ENCODE results near the gene ANKH.
"Not testable (repeated sequence)": the region's sequence is repeated elsewhere in the genome, so short reads cannot be mapped to it uniquely, and the experiment has no call there.

Gene ANKH

GRCh38 chr5:14882658-14883580 lies 11.3 kb upstream of the ANKH start:
- DNase-seq, result no peak

DNA sequence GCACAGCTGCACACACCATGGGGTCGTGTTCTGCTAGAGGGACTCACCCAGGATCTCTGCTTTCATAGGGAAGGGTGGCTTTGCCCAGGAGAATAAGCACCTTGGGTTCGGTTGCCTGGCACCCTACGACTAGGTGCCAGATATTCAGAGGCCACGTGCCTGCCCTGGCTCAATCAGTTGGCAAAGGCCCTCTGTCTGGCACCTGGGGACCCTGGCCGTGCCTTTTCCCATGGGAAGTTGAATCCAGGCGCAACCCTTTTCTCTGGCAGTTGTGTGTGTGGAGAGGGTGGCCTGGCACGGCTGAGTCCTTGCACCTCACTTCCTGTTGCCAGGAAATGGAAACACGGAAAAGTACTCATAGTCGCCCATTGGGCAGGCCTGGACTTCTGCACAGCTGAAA lies 10.2 kb upstream of the ANKH start:
- DNase-seq, result no peak

DNA sequence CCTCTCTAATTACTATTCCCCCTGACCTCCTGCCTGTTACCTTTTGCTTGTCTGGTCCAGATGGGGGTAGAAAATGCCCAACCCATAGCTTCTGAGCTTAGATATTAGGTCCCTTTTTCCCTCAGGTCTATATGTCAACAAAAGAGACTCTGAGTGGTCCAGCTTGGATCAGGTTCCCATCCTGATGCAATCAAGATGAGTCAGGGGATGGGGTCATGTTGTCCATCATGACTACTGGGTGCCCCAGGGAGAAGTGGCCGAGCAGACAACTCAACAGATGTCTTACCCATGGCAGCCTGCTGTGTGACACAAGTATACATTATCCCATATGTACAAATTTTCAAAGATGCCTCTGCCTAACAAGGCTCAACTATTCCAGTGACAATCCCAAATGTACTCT lies 9.1 kb upstream of the ANKH start:
- DNase-seq, result no peak

DNA sequence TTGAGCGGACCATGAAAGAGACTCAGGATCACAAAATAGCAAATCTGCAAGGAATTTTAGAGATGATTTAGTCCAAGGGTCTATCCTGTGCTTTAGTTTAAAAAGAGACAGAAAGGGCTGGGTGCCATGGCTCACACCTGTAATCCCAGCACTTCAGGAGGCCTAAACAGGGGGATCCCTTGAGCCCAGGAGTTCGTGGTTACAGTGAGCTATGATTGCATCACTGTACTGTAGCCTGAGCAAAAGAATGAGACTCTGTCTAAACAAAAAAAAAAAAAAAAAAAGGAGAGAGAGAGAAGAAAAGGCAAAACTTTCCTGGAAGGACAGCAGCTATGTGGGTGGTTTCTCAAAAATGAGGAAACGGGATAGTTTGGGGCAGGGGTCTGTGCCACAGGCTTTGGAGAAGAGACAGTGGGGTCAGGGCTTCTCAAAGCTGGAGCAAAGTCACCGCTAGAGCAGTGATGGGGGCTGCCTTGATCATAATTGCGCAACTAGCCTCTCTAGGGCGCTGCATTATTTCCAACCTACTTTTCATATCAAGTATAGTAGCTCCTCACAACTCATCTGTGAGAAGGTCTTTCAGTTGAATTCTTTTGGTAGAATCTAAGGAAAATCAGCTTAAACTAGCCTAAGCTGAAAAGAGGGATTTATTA lies 8.5 kb upstream of the ANKH start:
- DNase-seq, result no peak

- no peak for DNase-seq
Observed at GRCh38 chr5:14879393-14879792, 7.8 kb upstream of the ANKH start.

DNA sequence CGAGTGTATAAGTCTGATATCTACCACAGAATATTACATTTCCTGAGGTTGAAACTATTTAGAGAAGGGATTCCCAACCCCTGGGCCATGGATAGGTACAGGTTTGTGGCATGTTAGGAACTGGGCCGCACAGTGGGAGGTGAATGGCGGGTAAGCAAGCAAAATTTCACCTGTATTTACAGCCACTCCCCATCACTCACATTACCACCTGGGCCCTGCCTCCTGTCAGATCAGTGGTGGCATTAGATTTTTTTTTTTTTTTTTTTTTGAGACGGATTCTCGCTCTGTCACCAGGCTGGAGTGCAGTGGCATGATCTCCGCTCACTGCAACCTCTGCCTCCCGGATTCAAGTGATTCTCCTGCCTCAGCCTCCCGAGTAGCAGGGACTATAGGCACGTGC lies 6.6 kb upstream of the ANKH start:
- not testable (repeated sequence) for DNase-seq

DNA sequence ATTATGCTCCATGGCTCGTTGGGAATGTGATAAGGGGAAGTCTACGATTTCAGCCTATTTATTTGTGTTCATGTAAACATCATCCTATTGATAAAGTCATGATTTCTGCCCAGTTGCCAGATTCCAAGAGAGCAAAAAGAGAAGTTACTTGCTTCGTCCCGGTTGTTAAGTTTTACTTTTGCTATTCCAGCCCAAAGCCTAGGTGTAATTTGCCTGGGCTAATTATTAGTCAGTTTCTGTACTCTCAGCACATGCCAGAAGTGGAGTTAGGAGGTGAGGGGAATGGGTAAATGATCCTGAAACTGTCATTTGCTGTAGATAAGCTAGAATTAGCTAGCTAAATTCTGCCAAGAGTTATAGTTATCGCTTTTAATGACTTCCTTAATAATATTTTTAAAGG lies 4.5 kb upstream of the ANKH start:
- DNase-seq, result no peak

- DNase-seq, result no peak
Observed at GRCh38 chr5:14873790-14874189, 2.2 kb upstream of the ANKH start.

DNA sequence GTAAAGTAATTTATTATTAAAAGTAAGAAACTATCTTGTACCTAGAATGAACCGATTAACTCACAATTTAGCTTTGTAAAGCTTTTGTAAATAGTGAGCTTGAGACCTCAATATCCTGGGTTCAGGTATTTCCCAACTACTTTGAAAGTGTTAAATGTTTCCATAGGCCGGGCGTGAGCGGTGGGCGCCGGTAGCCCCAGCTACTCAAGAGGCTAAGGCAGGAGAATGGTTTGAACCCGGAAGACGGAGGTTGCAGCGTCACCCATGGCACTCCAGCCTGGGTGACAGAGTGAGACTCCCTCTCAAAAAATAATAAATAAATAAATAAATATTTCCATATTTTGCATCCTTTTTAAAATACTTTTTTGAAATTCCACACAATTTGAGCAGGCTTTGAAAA lies 1.5 kb upstream of the ANKH start:
- no peak for DNase-seq

DNA sequence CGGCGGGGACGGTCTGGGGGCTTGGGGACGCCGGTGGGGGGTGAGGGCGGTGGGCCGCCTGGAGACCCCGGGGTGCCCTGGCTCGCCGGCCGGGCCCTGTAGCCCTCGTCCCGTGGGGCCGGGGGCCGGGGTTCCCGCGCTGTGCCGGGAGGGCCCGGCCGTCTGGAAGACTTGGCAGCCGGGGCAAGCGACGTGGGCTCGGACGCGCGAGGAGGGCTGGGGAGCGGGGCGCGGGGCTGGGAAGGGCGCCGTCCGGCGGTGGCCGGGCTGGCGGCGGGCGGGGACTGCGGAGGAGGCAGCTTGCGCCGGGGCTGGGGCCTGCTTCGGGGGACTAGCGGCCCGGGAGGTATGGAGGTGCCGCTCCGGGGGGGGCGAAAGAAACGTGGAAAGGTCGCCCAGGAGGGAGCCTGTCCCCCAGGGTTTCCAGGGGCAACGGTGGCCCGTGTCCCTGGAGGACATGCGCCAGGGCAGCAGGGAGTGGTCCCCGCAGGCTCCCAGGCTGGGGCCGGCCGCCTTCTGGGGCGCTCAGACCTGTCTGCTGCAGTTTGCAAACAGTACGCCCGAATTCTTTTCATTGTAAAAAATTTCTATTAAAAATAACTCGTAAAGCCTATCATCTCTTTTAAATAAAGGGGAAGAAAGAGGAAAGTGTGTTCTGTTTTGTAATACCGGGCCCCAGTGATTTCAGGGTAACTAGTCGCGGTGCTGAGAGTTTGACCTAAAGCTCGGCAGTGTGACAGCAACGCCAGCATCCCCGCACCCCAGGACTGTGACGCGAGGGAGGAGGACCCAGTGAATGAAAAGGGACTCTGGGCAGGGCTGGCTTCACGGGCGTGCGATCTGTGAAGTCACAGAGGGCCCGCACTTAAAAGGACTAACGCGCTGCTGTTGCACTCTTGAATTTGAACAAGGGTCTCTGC lies 752 bp upstream of the ANKH start:
- no peak for DNase-seq

DNA sequence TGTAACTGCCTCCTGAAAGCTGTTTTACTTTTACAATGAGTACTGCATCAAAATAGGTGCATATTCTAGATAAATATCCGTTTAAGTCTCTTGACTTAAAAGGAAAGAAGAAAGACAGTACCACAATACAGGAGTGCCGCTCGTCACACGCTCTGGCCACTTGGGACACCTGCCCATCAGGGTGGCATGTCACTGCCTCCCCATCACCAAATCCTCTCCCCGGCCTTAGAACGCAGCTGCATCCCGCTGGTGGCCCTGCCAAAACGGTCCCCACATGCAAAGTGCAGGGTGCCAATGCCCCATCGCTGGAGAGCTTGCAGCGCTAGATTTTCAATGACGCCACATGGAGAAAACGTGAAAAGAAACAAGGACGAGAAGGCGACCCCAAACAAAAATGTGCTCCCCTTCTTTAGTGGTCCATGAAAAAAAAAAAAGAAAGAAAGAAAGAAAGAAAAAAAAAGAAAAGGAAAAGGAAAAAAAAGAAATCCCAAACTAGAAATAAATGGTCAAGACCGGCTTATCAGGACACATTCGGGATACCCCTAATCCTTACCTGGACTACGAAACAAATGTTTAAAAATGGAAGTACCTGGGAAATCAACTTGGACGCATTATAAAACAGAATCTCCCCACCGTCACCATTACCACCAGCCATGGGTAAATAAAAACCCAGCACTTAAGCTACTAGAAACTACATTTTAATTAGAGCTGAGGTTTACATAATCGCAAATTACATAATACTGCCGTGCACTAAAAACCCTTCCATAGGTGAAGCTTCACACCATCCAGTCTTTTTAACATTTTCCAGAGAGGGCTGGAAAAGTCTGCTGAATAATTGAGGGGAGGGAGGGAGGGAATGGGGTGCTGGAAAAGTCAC lies 1.0 kb downstream of the ANKH start:
- DNase-seq, result peak; percentile 10

DNA sequence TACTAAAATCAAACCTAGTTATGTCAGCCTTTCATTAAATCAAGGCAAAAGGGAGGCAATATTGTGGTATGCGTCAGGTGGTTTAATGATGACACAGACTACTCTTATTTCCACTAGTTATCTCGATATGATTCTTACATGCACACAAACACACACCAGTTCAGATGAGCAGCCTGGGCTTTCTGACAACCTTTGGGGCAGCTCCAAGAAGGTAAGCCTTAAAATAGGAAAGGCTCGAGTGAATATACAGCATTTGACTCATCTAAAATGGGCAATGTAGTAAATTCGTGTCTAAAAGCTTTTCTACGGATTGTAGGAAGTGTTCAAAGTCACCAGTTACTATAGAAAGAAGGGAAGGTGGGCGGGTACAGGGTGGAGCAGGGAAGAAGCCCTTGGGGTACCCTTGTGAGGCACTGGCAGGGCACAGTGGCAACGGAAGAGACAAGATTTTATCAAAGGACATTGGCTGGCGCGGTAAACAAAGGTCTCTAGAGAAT lies 1.9 kb downstream of the ANKH start:
- no peak for DNase-seq

- DNase-seq, result no peak
Observed at GRCh38 chr5:14869233-14869632, 2.3 kb downstream of the ANKH start.

DNA sequence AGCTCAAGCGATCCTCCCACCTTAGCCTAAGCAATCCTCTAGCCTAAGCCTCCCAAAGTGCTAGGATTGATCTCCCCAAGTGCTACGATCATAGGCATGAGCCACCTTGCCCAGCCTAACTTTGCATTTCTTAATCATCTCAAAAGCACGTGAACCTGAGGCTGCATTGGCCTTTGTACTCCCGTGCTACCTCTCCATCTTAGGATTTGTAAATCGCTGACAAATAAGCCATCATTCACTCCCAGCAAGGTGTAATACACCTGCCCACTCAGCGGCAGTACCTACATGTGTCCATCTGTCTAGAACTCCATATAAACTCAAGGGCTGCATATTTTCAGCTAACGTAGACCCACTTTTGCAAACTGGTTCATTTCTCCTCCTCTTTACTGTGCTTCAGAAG lies 2.8 kb downstream of the ANKH start:
- no peak for DNase-seq

DNA sequence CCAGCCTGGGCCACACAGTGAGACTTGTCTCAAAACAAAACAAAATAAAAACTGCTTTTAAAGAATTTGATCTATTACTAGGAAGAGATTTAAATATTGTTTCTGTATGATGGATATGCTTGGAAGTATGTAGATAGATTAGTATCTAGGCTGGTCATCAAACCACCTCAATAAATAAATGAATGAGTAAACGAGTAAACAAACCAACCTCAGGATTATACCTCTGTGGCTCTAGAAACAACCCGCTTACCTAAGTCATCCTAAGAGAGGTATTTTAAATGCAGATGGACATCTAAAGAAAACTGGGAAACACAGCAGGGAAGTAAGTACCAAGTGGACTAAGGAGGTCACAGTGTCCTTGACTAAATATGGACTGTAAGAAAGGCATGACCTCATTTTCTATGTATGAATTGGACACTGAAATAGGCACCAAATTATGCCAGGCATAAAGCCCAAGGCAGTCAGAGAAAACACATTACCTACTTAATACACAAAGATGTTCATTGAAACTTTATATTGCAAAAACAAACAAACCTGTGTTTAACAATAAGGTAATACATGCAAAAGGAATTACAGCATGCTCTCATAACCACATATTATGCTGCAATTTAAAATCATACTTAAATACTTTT lies 7.3 kb downstream of the ANKH start:
- DNase-seq, result no peak

GRCh38 chr5:14863105-14863504 lies 8.5 kb downstream of the ANKH start:
- DNase-seq, result no peak

DNA sequence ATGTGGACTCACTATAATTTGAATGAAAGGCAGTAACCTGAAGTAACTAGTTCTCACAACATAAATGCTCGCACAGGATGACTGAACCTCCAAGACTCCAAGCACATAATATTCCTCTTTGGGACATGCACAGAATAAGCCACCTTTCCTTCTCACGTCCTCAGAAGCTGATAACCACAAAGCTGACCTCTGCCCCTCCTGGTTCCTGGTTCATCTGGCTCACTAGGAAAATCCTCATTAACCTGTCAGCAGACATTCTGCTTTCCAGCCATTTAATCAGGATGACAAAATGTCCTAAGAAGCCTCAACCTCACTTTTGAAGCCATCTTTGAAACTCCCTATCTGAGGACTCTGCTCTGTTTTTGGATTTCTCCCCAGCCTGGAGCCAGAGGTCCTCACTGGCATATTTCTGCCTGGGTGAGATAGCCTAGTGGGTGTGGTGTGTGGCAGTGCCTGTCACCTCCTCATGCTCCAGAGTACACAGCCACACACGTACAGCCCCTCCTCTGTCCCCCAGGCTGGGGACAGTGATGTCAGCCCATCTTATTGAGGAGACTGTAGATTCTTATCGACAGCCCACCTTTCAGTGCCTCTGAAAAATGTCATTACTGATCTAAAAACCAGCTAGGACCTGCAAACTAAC lies 10.3 kb downstream of the ANKH start:
- no peak for DNase-seq

GRCh38 chr5:14859980-14860379 lies 11.6 kb downstream of the ANKH start:
- DNase-seq, result no peak

DNA sequence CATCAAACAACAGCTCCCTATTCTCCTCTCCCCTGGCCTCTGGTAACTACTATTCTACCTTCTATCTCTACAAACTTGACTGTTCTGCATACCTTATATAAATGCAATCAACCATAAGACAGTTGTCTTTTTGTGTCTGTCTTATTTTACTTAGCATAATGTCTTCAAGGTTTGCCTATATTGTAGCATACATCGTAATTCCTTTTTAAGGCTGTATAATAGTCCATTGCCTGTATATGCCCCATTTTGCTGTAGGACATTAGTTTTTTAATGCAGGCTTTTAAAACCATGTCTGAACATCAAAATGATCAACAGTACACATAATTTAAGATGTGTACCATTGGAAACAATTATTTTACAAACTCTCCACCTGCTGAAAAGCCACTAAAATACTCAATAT lies 12.4 kb downstream of the ANKH start:
- DNase-seq, result no peak

DNA sequence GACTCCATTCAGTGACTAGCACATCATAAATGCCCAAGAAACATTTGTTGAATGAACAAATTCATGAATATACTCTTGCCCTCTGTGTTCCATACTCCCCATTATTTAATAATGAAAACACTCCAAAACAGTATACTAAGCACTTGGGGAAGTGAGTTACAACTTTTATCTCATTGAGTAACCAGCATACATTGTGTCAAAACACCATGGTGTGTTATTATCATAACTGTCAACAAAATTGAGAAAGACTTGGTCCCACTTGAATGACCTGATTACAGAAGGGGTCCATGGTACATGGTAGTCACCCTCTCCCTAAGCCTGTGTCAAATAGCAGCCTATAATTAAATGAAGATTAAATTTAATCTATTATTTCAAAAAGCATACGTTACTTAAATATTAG lies 16.2 kb downstream of the ANKH start:
- DNase-seq, result no peak

GRCh38 chr5:14854799-14855198 lies 16.8 kb downstream of the ANKH start:
- DNase-seq, result no peak

Data from DMS 273 treated with DMSO at 0.1 percent for 48 hours (cell line).